Inflammatory macrophage treated with lipopolysaccharide for 4 hours (primary cell): Measurements from ENCODE around the gene MRAP.

Experiments
- DNase-seq: peaks from one replicate; pipeline ENCODE4 v3.0.0-alpha.2; 2020

MRAP gene

GRCh38 chr21:32325706-32326105, 27.1 kb downstream of the MRAP start:
- no peak for DNase-seq

- DNase-seq = no peak
These were observed 29.9 kb downstream of the MRAP start for GRCh38 chr21:32328595-32328994.

- DNase-seq = no peak
These were observed 30.7 kb downstream of the MRAP start for GRCh38 chr21:32329331-32329730.

GRCh38 chr21:32329776-32330175, 31.1 kb downstream of the MRAP start:
- no peak for DNase-seq

DNA sequence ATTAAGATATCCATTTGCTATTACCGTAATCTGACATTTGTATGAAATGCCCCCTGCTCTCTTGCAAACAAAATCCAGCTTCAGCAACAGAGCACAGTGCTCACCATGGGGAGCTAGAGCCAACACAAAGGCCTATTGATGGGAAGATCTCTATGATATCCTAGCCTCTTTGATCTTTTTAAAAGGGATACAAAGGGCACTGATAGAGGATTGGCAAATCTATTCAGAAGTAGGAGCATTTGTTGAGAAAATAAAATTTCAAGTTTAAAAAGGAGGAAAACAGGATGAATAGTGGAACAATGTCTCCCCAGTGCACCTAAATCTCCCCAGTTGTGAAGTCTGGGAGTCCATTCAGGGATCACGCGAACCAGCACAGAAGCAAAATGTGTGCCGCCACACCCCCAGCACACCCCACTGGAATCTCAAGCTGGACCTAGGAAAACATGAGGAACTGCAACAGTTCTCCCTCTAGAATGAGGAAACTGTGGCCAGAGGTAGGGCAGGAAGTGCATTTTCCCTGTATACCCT, 32.2 kb downstream of the MRAP start:
- DNase-seq = no peak

DNA sequence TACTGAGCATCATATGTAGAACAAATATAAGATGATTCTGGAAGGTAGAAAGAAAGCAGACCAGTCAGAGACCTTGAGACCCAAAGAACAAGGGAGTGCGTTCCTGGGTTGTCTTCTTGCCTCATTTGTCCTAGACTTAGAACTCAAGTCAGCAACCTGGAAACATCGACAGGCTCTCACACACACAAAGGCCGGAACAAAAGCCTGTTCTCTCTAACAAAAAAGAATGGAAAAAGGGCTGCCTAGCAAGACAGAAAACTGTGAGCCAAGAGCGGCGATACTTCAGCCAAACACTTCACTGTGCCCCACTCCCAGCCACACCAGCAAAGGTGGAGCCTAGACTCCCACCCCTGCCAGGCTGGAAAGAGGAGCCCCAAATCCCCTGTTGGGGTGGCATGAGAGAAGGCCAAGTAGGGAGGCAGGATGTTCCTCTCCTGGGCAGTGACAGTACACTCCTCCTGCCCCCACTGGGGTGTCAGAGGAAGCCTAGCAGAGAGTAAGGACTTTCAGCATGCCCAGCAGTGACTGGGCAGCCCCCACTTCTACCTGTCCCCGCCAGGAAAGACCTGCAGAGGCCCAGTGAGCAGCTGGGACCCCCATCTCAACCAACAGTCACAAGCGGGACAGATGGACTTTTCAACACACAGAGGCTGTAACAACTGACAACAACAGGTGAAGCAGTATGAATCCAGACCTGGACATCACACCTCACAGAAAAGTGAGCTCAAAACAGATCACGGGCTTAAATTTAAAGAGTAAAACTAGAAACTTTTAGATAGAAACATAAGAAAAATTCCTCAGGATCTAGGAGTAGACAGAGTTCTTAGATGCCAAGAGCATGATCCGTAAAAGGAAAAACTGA, 33.0 kb downstream of the MRAP start:
- no peak for DNase-seq

DNA sequence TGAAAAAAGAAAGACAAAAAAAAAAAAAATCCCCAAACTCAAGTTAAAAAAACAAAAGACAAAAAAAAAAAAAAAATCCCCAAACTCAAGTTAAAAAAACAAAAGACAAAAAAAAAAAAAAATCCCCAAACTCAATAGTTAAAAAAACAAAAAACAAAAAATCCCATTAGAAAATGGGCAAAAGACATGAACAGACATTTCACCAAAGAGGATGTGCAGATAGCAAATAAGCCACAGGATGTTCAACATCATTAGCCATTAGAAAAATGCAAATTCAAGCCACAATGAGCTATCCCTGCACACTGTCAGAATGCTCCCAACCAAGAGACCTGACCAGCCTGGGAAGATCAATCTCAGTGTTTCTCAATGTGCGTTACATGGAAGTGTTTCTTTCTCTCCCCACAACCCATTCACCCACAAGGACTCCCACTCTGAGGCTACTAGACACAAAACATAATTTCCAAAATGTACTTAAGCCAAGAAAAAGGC, 33.9 kb downstream of the MRAP start:
- no peak for DNase-seq

DNA sequence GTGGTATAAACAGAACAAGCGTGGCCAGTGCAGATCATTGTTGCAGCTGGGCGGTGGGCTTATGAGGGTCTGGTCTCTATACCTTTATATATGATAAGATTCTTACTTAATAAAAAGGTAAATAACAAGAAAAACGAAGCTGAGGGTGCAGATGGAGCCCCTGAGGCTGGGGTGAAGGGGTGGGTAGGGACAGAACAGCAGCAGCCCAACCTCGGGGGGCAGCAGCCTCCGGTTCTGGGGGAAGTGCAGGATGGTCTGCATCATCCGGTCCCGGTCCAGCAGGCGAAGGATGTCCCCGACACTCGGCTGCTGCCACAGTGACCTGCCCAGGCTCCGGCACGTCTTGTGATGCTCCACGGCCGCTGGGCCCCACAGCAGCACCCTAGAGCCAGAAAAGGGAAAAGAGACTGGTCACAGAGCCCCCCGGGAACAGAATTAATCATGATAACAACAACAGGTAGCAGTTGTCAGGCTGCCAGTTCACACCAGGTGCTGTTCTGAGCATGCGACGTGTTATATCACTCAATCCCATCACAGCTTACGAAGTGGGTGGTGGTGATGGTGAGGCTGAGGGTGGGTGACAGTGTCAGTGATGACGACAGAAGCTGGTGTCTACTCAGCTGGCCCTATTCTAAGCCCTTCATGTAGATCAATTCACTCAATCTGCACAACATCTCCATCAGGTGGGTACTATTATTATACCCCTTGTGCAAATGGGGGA, 35.5 kb downstream of the MRAP start:
- DNase-seq = no peak

- DNase-seq = no peak
These were observed 36.4 kb downstream of the MRAP start for GRCh38 chr21:32334980-32335531.

DNA sequence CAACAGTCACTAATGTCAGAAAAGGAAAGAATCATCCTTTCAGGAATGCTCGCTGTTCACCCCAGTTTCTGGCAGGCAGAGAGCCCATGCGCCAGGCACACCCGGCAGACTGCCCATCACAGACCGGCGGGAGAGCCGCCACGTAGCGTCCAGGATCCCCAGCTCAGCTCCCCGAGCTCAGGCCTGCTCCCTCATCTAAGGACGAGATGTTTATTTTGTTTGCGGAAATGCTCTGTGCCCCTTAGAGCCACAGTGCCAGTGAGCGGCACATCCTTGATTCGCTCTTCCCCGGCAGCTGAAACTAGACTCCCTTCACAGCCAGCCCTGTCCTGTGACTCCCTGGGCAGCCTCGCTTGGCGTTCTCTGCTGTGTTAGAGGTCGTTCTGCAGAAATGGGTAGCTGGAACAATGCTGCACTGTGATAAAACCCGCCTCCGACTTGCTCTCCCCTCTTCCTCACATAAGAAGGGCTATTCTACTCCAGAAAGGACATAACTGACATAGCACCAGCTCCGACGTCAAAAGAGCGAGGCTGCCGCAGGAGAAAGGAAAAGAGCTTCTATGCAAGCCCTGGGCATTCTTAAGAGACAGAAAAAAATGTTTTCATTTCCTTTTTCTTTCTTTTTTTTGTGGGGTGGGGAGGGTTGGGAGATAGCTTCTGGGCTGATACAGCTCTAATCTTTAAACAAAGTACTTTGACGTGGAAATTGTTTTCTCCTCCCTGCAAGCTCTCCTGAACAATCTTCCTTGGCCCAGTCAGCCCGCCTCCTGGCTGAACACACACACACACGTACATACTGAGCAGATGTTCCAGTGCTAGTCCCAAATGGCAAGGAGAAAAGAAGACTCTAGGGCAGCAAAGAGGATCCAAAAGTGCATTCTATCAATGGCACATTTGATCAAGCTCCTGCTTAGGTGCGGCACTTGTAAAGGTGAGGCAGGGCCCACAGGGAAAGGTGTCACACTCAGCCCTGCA, 37.2 kb downstream of the MRAP start:
- no peak for DNase-seq

DNA sequence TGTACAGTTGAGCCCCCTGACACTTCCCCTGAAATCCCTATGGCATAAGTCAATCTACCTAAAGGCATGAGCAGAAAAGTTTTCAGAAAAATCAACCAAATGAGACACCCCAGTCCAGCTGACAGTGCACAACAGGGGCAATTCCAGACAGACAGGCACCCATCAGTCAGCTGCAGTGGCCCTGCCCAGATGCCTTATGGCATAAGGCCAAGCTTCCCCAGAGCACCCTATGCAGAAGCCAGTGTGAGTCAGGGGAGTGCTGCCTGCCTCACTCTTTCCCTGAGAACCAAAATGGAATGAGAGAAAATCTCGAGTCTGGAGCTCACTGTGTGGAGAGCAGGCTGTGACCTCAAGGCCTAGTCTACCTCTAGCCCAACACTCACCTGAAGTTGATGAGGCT, 38.1 kb downstream of the MRAP start:
- no peak for DNase-seq

GRCh38 chr21:32337206-32337605, 38.6 kb downstream of the MRAP start:
- no peak for DNase-seq

- DNase-seq = no peak
These were observed 39.7 kb downstream of the MRAP start for GRCh38 chr21:32338209-32338921.

DNA sequence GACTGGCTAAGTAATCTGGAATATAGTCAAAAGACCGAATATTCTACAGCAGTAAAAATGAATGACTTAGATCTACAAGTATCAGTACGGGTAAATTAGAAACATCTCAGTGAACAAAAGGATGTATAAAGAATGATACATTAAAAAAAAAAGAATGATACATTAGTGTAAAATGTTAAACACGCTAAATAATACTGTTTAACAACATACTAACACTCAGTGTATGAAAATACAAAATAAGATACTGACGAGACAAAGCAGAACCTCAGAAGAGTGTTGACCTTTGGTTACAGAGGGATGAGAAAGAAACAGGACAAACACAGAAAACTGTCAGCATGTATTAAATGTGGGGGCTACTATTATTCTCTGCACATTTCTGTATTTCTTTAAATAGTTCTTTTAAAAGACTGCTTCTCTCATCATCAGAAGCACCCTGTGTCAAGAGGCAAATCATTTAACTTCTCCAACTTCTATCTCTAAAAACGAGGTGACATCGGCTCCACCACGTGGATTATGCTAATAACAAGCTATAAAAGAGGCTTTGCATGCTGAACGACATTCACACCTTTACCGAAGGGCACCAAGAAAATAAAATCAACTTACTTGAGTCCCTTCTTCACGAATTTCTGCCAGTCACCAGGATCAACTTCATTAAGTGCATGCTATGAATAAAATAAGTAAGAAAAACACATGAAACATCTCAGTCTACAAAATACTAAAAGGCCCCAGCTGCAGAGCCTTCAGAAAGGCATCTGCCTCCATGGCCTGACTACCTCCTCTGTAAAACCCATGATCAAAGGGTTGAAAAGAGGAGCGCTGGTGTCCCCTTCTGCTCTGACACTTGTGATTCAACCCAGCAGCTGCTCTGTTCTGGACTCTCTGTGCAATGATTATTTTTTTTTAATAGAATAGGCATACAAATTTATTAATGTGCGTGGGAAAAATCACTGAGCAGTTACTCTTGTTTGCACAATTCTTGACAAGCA, 42.5 kb downstream of the MRAP start:
- DNase-seq = no peak

GRCh38 chr21:32346951-32347350, 48.3 kb downstream of the MRAP start:
- no peak for DNase-seq

- no peak for DNase-seq
These were observed 48.7 kb downstream of the MRAP start for GRCh38 chr21:32347351-32347750.

- DNase-seq = no peak
These were observed 49.3 kb downstream of the MRAP start for GRCh38 chr21:32347977-32348376.

GRCh38 chr21:32348604-32349332, 50.1 kb downstream of the MRAP start:
- no peak for DNase-seq

- DNase-seq = no peak
These were observed 50.8 kb downstream of the MRAP start for GRCh38 chr21:32349333-32349944.
